ENCODE data around the gene CDC34.
"Not testable (repeated sequence)": the region's sequence is repeated elsewhere in the genome, so short reads cannot be mapped to it uniquely, and the experiment has no call there.

The CDC34 gene

DNA sequence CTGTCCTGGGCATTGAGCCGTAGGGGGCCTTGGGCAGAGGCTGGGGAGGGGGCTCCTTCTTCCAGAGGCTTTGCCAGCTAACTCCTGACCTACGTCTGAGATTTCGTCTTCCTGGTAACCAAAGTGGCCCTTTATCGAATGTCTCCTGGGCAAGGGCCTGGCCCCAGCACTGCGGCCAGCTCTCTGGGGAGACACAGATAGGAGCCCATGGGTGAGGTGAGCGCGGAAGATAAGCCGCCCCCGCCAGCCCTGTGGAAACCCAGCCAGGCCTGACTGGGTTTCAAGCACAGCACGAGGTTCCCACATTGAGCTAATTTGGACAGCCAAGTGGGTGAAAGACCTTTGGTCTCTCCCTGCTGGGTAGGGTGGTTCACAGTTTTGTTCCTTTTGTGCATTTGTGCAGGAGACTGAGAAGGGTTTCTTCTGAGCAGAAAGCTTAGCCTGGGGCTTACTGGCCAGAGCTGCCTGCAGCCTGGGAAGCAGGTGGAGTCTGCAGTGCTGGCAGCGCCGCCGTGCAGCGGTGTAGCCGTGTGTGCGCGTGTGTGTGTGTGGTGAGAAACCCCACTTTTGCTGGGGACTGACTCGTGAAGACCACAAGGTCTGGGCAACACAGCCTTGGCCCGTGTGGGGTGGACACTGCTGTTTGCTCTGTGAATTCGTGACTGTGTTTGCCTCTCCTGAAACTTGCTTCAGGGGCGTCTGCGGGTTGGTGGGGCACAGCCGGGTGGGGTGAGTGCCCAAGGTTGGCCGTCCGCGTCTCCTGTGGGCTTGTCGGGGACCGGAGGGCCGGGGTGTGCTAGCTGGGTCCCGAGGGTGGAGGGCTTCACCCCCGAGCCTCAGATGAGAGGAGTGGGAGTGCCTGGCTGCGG is 43.3 kb downstream of the CDC34 start:
- DNase-seq: peak in 1 of 2 experiments; percentile 56

DNA sequence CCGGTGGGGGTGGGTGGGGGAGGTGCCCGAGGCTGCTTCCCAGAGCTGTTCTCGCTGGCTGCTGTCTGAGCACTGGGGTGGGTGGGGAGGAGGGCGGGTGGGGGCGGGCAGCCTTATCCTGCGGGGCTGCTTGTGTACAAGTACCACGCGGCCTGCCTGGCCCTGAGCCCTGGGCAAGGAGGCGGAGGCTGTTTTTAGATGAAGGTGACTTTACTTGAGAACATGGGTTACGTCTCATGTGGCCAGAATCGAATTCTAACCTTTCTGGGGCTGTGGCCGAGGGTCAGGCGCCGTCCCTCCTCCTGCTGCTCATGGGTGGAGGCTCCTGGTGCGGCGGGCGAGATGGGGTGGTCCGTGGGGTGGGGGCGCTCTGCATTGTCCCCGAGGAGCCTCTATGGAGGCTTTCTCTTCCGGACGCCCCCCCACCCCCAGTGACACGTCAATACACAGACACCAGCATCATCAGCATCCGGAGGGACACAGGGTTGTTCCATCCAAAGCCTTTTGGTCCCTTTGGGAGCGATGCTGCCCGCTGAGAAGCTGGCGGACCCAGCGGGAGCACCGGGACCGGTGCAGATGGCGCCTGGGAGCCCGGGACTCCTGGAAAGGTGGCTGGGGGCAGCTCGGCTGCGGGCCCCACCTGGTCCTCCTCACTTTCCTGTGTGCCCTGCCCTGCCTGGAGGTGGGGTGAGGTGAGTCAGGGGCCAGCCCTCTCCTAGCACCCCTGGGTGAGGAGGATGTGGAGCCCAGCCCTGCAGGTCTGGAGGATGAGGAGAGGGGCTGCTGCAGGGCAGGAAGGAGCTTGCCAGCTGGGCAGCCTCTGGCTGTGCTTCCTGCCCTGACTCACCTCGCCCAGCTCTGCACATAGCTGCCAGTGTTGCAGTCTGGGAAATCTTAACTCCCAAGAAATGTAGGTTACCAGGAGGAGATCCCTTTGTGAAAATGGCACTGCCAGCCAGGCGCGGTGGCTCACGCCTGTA is 44.3 kb downstream of the CDC34 start:
- DNase-seq: no peak

DNA sequence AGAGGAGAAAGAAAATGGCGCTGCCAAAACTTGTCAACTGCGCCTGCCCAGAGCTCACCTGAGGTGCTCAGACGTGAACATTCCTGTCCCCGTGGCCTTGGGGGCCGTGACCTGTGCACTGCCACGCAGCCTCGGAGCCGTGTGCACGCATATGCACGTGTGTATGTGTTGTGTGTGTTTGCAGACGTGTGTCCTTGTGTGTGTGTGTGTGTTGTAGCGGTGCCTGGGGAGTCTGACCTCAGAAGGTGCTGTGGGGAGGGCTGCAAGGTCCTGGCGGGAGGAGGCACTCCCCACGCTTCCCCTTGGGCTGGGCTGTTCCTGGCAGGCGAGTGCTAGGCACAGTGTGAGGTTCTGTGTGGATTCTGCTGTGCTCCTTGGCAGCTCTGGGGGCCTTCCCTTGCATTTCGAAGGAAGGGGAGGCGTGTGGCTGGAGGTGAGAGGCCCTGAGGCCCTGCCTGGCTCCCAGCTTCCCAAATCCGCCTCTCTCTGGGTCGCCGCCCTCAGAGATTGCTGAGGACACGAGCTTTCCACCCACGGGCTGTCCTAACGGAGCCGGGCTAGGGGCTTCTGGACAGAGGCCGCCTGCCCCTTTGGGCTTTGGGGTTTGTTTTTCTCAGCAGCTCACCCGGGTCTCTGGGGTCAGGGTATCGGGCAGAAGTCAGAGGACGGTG is 45.3 kb downstream of the CDC34 start:
- no peak for DNase-seq

DNA sequence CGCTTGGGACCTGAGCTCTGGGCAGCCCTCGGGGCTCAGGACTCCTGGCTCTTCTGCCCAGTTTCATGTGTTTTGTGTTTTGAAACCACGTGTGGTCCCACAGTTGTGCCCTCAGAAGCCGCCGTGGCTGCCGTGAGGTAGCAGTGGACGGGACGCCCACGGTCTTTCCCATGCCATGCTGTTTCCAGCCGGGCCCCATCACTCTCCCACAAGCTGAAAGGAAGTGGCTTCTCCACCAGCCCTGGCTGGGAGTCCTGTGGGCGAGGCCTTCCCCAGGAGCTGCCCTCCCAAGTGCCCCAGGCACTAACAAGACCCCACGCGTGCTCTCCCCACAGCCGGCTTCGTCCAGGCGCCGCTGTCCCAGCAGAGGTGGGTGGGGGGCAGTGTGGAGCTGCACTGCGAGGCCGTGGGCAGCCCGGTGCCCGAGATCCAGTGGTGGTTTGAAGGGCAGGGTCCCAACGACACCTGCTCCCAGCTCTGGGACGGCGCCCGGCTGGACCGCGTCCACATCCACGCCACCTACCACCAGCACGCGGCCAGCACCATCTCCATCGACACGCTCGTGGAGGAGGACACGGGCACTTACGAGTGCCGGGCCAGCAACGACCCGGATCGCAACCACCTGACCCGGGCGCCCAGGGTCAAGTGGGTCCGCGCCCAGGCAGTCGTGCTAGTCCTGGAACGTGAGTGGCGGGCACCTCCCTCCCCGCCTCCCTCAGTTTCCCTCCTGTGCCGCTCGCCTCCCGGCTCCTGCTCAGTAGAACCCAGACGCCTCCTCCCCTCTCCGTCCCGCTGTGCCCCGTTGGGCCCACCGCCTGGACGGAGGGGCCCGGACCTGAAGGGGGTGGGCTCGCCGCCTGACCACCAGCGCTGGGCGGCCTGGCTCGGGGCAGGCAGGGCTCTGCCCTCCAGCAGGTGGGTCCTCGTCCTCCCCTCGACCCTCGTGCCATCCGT is 46.2 kb downstream of the CDC34 start:
- DNase-seq: no peak

DNA sequence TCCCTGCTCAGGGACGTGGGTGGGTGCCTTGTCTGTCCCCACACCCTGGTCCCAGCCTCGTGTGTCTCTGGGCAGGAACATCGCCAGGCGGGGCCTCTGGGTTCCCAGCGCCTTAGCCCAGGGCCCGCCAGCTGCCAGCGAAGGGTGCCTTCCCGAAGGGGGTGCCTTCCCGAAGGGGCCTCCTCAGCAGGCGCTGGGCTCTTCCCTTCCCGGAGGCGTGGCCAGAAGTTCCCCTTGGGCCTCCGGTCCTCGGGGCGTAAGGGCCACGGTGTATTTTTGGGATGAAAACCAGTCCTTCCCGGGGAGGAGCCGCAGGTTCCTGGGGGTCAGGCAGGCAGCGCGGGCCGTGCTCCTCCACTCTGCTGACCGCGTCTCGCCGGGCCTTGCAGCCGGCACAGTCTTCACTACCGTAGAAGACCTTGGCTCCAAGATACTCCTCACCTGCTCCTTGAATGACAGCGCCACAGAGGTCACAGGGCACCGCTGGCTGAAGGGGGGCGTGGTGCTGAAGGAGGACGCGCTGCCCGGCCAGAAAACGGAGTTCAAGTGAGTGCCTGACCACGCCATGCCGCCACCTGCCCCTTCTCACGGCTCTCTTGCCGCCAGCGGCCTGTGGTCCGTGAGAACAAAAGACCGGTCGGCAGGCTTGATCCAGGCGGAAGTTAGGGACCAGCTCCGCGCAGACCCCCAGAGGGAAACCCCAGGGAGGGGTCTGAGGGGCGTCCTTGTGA is 47.7 kb downstream of the CDC34 start:
- DNase-seq: no peak

DNA sequence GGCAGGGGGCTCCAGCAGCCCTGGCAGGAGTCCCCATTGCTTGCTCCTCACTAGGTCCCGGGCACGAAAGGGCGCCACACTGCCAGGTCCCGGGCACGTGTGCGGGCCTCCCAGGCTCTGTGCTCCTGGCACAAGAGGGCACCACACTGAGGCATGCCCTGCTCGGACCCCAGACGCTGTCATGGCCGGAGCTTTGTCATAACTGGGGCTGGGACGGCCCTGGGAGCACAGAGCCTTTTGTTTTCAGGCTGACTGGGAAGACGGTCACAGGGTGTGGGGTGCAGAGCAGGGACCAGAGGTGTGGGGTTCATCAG is 48.2 kb downstream of the CDC34 start:
- no peak for DNase-seq

DNA sequence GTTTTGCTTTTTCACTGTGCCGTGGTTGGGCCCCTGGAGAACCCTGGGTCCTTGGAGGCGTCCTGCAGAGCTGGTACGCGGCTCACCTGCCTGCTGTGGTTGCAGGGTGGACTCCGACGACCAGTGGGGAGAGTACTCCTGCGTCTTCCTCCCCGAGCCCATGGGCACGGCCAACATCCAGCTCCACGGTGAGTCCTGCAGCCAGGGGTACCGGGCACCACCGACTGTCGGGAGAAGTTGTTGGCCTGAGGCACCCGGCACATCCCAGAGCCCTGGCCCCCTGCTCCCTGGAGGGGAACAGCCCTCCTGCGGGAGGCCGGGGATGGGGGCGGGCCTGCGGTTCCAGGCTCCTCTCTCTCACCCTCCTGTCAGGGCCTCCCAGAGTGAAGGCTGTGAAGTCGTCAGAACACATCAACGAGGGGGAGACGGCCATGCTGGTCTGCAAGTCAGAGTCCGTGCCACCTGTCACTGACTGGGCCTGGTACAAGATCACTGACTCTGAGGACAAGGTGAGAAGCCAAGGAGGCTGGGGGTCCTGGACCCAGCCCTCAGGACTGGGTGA is 48.8 kb downstream of the CDC34 start:
- no peak for DNase-seq

DNA sequence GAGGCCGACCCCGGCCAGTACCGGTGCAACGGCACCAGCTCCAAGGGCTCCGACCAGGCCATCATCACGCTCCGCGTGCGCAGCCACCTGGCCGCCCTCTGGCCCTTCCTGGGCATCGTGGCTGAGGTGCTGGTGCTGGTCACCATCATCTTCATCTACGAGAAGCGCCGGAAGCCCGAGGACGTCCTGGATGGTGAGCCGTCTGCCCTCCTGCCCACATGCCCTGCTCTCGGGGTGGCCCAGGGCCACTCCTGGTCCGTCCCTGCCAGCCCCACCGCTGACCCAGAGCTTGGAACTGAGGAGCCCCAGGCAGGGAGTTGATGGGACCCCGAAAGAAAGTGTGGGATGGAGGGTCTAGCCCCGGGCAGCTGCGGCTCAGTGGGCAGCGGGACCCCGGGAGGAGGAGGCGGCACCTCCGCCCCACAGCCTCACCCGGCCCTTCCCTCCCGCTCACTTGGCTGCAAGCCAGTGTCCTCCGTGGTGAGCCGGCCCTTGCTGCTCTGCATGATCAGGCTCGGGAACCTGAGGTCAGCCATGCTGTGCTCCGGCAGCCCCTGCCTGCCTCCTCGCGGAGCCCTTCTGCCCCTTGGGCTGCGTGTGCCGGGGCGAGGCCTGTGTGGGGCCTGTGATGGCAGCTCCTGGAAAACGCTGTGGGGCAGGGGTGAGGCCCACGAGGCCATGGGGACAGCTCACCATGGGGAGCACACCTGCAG is 50.0 kb downstream of the CDC34 start:
- no peak for DNase-seq

DNA sequence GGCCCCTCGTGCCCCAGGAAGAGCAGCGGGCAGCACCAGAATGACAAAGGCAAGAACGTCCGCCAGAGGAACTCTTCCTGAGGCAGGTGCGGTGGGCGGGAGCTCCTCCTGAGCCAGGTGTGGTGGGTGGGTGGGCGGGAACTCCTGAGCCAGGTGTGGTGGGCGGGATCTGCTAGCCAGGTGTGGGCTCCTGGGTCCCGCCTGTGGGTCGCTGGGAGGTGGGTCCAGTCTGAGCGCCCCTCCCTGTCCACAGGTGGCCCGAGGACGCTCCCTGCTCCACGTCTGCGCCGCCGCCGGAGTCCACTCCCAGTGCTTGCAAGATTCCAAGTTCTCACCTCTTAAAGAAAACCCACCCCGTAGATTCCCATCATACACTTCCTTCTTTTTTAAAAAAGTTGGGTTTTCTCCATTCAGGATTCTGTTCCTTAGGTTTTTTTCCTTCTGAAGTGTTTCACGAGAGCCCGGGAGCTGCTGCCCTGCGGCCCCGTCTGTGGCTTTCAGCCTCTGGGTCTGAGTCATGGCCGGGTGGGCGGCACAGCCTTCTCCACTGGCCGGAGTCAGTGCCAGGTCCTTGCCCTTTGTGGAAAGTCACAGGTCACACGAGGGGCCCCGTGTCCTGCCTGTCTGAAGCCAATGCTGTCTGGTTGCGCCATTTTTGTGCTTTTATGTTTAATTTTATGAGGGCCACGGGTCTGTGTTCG is 51.1 kb downstream of the CDC34 start:
- DNase-seq: no peak

DNA sequence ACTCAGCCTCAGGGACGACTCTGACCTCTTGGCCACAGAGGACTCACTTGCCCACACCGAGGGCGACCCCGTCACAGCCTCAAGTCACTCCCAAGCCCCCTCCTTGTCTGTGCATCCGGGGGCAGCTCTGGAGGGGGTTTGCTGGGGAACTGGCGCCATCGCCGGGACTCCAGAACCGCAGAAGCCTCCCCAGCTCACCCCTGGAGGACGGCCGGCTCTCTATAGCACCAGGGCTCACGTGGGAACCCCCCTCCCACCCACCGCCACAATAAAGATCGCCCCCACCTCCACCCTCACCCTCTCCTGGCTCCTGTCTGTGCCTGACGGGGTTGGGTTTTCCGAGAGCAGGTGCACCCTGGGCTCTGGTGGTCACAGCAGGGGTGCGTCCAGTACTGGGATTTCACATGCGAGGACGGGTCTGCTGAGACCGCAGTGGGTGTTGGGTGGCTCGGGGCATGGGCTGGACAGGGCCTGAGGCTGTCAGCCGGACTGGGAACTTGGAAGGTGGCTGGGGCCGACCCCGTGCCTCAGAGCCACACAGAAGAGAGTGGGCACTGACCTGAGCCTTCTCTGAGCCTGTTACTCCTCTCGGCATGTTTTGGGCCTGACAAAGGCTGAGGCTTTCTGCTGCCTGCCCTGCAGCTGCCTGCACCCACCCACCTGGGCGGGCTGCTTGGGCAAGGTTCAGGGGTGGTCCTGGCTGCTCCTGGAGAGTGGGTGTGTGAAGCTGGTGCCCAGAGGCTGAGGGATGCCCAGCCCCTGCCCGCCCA is 51.8 kb downstream of the CDC34 start:
- DNase-seq: no peak

DNA sequence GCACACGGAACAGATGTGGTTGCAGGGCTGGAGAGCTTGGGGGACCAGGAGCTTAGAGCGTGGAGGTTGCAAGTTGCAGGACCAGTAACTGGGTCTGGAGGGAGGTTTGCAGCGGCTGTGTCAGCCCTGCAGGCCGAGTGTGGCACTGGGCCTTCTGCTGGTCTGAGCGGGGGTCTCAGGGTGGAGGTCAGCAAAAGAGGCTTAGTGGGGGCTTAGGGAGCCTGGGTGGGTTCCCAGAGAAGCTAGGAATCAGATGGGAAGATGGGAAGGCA is 52.3 kb downstream of the CDC34 start:
- no peak for DNase-seq

DNA sequence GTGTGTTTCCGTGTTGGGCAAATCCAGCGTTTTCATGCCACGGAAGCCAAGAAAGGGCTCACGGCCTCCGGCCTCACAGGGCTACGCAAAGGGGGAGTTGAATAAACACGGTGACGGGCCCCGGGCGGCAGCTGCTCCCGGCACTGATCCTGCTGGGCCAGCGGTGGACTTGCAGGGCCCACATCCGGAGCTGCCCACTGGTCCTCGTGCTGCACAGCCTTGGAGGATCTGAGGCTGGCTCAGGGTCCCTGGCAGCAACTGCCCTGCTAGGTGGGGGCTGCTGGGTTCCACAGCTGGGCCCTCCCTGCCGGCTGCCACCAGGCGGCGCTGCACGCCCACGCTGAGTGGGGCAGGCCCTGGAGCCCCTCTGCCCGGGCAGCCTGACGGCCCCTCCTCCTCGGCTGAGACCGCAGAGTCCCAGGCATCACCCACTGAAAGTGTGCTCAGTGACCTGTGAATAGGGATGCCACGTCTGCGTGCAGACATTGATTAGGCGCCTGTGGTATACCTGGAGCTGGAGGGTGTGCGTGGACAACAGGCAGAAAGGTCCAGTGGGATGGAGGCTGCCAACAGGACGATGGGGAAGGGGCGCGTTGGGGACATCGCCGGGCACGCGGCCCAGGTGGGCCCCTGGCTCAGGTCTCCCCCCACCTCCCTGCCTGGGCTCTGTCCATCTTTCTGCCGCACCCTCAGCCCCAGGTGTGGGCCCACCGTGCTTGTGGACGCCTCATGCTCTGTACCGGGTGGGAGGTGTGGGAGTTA is 52.9 kb downstream of the CDC34 start:
- peak in 1 of 2 experiments; percentile 67 for DNase-seq

DNA sequence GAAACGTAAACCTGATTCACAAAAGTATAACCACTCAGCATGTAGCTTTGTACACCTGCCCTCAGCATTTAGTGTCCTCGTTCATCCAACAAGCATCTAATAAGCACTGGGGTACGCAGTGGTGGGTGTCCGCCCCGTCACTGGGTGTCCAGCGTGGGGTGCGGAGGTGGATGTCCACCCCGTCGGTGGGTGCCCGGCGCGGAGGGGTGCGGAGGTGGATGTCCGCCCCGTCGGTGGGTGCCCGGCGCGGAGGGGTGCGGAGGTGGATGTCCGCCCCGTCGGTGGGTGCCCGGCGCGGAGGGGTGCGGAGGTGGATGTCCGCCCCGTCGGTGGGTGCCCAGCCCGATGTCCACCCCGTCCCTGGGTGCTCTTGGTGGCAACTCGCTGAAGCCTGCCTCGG is 53.6 kb downstream of the CDC34 start:
- DNase-seq: not testable (repeated sequence)

DNA sequence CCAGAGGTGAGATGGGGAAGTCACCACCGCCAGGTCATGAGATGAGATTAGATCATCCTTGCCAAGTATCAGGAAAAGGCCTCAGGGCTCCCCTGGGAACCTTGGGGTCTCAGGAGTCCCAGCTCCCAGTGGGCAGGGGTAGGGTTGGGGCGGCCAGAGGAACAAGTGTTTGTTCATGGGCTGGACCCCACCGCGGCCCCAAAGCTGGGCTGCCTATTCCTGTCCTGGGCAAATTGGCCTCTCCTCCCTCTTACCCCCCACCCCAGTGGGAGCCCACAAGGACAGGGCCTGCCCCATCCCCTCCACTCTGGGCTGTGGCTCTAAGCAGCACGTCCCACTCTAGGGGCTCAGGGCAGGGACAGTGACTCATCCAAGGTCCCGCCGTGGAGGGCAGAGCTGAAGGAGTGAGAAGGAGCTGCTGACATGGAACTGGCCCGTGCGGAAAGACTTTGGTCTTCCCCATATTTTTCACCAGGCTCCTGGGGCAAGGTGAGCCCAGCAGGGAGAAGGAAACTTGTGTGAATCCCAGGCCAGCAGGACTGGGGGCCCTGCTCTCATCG is 54.1 kb downstream of the CDC34 start:
- DNase-seq: no peak

DNA sequence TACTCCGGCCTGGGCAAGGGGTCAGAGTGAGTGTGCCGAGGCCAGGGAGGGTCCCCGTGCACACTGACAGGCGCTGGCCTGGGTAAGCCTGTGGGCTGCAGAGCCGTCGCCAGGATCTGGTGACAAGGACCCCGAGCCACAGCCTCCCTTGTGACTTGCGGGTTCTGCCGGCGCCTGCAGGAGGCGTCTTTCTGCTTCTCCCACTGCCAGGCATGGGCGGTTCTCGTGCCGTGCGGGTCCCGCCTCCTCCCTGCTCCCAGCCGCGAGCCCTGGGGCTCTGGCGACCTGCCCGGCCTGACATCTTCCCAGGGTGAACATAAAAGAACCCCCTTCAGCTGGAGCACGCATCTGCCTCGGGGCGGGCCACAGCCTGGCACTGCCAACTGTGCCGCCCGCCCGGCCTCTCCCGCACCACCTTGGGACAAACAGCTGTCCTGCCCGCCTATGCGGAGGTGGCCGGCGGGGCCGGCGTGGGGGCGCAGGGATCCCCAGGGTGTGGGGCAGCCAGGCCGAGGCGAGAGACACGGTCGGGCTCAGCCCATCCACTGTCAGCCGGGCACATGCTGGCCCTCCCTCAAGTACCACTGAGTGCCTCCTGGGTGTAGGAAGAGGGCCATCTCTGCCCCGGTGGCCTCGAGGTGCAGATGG is 56.7 kb downstream of the CDC34 start:
- peak; percentile 59 to 84 for DNase-seq

DNA sequence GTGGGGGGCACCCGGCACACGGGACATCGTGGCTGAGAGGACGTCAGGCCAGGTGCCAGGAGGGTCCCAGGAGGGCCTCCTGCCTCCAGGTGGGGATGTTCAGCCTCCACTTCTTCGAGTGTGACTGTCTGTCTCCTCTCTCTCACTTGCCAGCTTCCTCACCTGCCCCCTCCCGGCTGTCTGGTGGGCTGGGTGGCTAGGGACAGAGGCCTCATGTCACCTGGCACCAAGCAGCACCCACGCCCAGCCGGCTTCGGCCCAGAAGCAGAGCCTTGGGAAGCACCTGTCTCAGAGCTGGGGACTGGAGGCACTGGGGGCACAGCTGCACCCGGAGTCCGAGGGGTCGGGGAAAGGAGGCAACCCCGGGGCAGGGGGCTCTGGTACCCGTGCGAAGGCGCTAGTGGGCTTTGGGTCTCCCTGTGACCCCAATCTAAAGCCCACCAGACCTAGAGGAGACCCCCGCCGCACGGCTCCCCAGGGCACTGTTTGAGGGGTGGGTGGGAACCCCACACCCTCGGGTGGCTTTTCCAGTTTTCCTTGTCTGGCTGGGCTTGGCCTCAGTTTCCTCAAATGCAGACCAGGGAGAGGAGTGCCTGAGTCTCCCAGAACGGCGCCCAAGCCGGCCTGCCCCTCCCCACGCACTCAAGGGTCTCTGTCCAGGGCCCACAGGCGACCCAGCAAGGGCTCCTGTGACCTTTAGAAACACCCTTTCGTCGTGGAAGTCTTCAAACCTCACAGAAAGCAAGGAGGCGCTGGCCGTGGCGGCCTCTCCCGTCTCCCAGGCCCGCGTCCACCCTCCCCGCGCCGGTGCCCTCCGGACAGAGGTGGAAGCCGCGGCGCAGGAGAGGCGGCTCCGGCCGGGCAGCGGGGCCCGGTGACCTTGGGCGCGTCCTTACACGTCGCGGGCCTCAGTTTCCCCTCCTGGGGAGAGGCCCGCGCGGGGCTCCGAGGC is 57.5 kb downstream of the CDC34 start:
- peak in 1 of 2 experiments; percentile 61 for DNase-seq
